ENCODE data around the gene EXOC6B.

Gene EXOC6B

DNA sequence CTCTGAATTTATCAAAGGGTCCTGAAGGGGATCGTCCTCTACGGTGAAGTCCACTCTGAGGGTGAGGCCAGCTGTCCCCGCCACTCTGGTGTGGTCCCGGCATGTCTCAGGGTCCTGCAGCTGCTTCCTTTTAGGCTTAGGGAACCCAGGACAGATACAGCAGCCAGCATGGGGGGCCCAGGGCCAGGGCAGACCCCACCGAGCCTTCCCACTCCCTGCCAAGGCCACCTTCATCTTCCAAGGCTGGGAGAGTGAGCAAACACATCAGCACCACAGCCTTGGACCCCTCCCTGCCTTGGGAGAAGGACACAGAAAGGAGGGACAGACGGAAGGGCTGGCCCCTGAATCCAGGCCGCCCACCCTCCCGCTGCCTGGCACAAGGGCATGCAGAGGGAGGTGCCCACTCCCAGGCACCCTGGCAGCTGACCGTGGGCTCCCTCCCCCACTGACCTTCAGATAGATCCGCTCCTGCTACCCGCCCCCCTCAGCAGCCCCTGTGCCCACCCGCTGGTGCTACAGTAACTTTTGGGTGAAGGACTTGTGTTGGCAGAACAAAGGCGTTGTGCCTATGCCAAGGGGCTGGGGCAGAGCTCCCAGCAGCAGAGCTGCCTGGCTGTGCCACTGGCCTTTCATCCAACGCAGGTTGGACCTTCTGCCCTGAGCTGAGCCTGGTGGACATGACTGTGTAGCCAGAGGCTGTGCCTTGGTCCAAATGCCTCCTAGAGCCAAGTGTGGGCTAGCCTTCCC lies 685.8 kb downstream of the EXOC6B start:
- no peak for DNase-seq

DNA sequence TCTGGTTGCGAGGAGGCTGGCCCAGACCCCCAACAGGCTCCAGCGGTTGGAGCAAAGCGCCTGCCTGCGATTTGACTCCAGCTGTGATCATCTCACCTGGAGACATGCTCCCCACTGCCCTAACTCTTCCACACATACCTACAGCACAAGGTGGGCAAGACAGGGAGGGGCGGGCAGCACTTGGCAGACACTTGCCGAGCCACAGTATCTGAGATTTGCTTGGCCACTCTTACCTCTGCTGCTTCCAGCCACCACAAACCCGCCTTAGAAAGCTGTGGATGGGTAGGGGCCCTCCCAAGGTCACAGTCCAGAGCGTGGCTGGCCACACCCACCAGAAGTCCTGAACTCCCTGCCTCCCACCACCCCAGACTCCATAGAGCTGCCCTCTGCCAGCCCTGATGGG lies 686.4 kb downstream of the EXOC6B start:
- no peak for DNase-seq

DNA sequence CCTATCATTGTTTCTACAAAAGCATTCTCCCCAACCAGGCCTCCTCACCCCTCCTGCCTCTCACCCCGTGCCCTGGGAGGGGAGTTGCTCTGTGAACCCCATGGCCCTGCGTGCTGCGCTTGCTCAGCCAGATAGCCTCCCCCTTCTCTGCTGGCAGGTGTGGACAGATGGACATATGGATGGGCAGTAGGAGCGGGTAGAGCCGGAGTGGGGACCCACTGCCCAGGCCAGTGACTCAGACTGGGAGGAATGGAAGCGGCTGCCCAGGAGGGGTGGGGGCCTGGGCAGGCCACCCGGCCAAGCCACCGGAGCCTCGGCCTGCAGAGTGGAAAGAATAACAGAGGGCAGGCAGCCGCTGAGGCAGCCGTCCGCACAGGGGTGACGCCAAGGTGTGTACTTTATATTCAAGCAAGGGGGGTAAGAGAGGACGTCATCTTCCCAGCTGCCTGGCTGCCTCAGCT lies 686.9 kb downstream of the EXOC6B start:
- DNase-seq: no peak

DNA sequence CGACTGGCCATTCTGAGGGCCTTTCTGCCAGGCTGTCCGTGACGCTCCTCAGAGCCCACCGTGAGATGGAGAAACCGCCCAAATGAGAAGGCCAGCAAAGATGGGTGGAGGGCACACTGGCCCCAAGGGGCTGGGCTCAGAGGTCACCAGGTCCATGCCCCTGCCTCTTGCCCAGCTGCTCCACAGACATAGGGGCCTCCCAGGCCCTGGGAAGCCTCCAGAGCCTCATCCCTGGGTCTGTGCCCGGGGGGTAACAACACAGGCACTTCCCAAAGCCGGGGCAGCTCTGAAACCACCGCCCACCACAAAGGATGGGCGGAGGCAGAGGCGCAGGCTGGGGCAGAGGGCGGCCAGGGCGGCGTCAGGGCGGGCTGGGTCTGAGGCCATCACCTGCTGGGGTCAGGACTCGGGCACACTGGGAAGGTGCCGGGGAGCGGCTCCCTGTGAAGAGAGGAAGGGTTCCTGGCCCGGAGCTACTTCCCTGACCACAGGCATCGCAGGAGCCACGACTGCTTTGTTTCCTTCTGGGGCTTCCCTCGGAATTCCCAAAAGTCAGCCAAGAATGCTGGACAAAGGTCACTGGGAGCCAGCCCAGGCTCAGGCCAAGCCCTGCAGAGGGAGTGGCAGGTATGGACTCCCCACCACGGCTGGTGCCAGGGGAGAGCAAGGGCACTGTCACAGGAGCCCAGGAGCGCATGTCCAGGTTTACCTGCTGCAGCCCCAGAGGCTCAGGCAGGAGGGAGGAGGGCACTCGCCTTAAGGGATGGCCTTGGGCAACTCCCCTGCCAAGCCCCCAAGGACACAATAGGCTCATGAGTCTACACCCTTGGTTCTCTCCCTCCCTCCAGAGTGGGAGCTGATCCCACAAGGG lies 687.6 kb downstream of the EXOC6B start:
- no peak for DNase-seq

DNA sequence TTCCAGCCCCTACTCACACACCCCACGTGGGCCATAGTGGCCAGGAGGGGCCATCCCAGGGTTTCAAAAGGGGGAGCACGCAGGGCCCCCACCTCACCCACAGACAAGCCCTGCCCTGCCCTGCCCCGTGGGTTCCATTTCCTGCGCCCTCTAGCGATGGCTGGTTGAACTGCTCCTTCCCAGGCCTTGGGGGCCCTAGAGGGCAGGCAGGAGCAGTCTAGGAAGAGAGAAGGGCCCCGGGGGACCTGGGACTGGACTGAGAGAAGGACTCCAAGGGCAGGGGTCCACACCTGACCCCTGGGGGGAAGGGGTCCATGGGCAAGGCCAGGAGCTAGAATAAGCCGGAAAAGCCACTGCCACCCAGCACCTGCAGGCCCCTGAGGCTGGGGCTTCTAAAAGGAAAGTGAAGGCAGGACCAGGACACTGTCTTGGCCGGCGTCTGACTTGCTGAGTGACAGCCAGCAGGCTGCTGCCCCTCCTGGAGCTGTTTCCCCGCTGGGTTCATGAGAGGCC lies 688.3 kb downstream of the EXOC6B start:
- no peak for DNase-seq

DNA sequence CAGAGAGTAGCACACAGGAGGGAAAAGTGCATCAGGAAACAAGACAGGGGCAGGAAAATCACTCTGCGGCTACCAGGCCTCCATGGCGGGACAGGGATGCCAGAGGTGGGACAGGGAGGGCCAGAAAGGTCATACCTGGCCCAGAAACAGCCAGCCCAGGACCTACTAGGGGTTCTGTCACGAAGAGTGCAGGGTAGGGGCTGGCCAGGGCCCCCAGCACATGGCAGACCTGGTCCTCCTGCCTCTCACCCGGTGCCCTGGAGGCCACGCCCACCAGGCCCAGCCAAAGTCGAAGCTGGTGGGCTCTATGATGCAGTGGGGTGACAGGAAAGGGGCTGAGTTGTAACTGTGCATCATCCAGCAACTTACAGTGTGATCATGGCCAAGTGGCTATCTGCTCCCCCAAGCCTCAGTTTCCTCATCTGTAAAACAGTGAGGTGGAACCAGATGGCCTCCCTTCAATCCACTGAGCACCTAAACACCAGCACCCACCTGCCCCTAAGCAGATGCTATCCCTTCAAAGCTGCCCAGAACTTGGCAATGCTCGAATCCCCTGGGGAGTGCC lies 688.8 kb downstream of the EXOC6B start:
- DNase-seq: no peak

DNA sequence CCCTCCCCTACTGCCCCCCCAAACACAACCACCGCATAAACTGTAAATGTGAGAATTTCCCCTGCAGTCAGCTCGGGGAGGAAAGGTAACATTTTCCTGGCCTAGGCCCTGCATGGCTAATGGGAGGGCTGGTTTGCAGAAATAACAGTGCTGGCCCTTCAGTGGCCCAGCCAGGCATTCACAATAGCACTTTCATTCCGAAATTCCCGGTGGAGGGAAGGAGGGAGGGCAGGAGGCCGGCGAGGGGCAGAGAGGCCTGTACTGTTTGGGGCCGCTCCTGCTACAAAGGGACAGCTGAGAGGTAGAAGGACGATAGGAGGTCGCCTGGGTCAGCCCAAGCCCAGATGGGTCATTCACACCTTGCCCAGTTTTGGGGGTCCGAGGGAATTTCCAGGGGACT lies 689.5 kb downstream of the EXOC6B start:
- no peak for DNase-seq

DNA sequence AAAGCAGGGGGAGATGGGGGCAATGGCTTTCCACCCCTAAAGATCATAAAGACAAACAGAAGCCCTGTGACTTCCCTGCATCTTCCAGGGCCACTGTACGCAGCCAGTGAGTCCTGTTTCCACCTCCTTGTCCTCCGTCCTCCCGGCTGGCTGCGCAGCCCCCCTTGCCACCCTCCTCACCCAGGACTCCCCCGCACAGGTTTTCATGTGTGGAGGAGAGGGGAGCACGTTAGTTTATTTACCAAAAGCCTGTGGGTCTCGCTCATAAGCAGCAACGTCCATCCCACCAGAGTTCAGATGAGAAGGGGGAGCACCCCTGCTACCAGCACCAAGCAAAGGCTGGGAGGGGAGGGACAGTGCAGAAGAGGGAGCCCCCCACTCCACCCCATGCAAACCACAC lies 689.9 kb downstream of the EXOC6B start:
- DNase-seq: no peak

DNA sequence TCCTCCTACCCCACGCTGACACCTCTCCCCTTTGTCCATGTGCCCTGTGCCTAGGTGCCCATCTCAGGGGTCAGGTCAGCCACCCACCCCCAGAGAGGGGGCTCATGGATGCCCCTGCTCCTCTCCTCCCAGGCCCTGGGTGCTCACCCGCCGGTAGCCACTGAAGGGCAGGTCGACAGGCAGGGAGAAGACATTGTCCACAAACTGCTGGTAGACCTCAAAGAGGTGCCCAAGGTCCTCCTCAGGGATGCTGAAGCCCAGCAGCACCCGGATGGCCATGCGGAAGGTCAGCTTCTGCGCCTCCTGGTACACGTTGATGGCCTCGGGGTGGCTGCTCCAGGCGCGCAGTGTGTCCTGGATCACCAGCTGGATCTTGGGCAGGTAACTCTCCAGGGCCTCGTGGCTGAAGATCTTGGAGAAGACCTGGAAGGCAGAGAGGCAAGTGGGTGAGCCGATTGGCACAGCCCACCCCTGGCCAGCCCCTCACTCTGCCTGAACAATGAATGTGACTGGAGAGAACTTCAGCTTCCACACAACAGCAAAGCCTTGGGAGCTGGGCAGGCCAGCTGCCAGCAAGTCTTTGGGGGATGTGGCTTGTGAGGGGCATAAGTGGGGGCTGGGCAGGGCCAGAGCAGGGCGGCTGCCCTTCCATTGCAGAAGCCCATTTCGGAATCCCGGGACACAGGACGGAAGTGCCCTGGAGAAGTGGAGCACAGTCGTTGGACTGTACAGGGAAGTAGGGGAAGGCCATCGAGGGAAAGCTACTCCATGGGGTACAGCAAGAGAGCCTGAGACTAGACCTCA lies 690.6 kb downstream of the EXOC6B start:
- no peak for DNase-seq

DNA sequence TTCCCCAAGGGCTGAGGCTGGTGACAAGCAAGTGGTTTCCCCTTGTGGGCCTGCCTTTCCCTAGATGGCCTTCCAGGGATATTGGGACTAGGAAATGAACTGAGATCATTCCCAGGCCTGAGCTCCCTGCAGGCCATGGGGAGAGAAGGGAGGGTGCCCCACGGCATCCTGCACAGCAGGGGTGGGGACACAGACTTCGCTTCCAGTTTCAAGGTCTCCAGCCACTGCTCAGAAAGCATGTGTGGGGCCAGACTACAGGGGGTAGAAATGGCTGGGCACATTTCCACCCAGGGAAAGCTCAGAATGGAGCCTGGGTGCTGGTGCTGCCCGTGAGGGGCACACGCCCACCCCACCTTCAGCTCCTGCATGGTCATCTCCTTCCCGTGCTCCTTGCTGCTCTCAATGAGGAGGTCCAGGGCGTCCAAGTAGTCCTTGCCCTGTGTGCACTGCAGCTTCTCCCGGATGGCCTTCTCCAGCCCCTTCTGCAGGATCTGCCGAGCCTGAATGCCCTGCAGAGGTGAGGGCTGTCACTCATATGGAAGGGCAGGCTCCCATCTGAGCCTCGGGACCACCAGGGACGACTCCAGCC lies 691.3 kb downstream of the EXOC6B start:
- no peak for DNase-seq

DNA sequence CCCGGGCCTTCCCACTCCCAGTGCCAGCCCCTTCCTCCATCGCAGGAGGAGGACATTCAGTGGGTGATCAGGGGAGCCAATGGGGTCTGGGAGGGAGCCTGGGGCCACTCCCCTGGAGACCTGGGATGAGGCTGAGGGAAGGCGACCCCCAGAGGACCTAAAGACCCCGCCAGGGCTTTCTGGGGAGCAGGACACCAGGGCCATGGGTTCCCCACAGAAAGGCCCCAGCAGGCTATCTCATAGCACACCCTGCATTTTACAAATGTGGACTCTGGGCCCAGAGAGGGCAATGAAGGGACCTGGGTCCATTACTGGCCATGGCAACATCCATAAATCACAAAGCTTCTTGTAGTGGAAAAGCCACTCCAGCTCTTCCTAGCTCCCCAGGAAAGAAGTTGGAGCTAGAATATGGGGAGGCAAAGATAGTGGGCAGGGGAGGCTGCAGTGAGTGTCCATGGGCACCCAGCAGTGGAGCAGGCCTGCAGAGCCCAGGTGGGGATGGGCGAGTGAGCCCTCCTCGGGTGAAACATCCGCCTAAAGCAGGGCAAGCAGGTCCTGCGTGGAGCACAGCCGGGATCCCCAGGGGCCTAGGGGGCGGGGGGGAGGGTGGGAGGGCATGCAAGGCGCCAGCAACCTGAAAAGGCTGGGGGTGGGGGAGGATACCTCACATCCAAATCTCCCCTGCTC lies 692.0 kb downstream of the EXOC6B start:
- no peak for DNase-seq

DNA sequence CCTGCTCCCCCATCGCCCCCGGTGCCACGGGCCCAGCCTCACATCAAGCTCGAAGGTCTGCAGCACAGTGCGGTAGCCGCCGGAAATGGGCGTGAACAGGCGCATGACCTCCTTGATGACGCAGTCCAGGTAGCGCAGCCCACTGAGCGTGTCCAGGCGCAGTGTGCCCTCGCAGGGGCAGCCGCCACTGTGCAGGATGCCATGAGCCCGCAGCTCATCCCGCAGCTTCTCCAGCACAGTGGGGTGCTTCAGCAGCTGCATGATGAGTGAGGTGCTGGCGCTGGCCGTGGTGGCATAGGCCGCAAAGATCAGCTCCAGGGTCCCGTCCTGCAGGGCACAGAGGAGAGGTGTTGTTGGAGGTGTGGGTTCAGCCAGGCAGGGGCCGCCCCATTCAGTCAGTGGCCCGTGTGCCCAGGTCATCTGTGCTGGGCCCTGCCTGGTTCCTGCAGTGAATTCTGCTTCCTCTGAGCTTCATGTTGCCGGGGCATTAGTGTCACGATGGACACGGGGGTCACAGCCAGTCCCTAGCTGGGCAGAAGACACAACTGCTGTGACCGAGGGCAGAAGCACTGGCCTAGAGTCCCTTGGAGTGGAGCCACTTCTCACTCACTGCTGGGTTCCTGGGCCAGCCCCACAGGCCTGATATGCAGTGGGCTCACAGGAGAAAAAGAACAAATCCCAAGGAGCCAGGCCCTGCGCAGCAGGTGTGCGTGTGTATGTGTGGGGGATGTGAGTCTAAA lies 692.7 kb downstream of the EXOC6B start:
- DNase-seq: no peak

DNA sequence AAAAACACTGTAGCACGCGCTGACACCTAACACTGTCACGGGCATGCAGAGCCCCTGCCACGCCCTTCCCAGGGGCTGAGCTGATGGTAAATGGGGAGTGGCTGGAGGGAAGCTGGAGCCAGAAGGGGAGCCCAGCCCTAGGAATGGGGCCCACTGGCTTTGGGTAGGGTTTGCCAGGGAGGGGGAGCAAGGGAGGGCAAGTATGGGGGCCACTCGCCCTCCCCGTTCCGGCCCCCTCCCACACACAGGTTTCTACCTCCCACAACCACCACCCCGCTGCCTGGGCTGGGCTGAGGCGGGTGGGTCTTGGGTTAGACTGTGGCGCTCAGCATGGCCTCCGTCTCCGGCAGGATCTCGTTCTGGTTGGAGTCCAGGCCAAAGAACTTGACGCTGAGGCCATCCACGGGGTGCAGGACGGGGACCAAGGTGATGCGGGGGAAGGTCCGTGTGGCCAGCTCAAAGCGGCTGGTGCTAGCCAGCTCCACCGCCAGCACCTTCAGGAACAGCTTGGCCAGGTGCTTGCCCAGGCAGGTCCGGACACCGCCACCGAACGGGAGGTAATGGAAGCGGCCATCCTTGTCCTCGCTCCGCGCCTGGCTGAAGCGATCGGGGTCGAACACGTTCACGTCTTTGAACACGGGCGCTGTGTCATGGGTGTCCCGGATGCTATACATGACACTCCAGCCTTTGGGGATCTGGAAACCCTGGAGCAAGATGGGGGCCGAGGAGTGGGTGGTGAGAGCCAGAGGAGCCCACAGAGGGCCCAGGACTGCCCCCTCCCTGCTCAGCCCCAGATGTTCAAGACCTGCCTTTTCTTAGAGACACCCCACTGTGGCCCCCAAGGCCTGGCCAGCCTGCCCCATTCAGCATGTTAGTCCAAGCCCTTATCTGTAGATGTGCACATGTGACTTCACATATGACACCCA lies 693.7 kb downstream of the EXOC6B start:
- DNase-seq: no peak

DNA sequence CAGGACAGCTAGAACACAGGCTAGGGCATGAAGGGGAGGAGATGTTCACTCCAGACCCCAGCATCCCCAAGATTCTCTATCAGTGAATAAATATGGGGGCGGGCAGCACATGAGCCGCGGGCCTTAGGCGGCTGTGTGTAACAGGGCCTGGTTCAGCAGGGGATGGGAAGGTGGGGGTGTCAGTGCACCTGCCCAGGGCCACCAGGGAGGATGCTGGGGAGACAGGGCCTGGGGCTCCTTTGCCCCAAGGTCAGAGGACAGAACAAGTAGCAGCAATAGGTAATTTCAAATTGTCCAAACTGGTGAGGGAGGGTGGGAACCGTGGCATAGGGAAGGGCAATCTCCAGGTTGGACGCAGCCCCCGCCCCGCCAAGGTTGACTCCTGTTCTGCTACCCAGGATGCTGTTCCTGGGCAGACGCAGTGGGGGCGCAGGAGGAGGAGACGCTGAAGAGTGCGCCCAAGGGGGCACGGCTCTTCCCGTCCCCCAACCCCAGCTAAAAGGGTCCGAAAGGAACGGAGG lies 694.4 kb downstream of the EXOC6B start:
- DNase-seq: no peak

DNA sequence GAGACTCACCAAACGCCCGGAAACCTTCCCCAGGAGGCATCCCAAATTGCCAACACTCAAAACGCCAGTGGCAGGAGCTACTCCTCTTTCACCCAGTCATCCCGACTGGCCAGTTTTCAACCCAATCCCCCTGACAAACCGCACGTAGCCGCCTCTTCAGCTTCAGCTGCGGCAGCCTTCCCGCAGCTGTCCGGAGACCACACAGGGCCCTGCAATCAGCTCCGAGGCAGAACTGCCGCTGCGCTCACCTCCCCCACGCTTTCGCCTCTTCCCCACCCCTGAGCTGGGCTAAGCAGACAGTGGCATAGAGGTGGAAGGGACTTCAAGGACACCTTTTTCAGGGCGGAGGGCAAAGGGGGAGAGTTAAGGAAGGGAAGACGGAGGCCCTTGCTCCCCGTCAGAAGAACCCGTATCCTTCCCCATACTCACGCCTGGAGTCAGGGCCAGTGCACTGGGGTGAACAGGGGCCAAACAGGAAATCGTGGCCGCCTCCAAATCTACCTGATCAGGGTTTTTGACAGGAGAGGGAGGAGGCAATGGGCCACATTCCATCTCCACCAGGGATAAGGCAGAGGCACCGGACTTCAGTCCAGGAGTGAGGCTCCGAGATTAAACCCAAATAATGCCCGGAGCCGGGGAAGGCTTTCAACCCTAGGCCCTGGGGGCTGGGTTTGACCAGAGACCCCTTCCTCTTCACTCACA lies 695.0 kb downstream of the EXOC6B start:
- DNase-seq: no peak

DNA sequence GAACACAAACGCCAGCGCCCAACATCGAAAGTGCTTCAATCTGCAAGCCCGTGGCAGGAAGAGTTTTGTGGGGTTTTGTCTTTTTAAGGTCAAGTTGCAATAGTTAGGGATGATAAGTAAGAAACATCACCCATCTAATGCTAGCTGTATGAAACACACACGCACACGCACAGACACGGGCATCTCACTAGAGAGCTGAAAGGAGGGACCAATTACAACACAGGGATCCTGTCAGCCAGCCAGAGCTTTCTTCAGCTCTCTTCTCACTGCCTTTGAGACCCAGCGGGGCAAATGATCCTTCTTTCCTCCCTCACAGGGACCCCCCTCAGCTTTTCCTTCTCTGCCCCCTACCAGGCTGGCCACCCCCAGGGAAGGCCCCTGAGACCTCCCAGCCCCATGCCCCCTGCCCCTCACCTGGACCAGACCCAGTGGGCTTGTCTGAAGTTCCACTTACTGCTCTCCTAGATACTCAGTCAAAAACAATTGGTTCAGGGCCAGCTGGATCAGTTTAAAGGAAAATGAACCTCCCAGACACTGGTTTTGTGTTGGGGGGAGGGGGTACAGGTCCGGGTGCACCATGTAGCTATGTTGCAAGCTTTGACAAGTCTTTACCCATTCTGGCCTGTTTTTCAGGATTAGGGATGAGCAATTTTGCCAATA lies 696.0 kb downstream of the EXOC6B start:
- DNase-seq: no peak

DNA sequence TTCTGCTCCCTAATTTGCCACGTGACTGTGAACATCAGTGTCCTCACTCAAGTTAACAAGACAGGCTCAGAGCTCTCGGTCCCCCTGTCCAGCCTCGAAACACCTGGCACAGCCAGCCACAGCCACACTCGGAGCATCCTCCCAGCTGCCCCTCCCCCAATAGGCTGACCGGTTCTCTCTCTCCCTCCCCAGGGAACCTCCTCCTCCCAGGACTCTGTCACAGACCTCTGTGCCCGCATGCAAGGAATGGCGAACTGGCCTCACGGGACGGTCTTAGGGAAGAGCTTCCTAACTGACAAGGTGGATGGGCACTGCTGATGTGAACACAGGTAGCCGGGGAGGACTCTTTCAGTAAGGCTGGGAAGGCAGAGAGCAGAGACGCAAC lies 697.0 kb downstream of the EXOC6B start:
- no peak for DNase-seq

DNA sequence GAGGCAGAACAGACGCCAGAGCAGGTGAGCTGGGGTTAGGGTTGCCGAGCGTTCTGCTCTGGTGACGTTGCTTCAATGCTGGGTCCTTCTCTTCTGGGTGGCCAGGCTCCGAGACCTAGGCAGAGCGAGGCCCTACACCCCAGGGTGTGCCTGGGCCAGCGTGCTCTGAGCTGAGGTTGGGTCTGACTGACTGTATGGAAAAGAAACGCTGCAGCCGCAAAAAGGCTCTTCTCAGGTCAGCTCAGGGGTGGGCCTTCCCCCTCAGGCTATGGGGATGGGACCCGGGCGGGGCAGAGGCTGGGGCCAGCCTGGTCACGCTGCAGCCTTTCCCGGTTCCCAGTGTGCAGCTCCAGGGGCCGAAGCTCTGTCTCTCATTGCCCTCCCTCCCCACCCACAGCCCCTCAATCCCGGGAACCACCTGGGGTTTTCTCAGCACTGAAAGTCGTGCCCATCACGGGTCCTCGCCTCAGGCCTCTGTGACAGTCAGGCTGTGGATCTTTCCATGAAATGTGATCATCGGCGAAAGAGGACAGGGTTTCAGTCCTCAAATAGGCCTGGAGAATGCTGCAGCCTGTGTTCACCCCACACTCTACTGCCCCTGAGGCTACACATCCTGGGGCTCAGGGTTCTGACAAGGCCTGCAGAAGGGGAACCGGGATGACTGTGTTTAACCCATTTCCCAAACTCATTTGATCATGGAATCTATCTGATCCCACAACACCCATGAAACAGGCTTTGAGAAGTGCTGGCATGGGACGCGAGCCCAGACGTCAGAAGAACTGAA lies 697.6 kb downstream of the EXOC6B start:
- DNase-seq: no peak

Measured in NCI-H1417 treated with DMSO at 0.1 percent for 48 hours (cell line).